HG03521 (cell line): ENCODE measurements around the gene KATNBL1.
A peak's percentile ranks its signal among the peaks of the same experiment; 100 is the strongest.

Source experiments
- ATAC-seq: cut with Tn5 transposase; IDR thresholded peaks from one replicate; pipeline ENCODE4 v1.9.1; 2021; ENCODE audit warnings: mild to moderate bottlenecking, moderate library complexity; ENCODE audit not compliant: unreplicated experiment

KATNBL1 gene

GRCh38 chr15:34209421-34210282 is at the start of gene KATNBL1:
Gene KATNBL1, minus strand, starts transcription at chr15:34210096. Its CDS starts 46,420 bp downstream, at chr15:34163676.
- peak; percentile 84 for ATAC-seq

- ATAC-seq = no peak
Measured at GRCh38 chr15:34259566-34259965, 49.7 kb upstream of the KATNBL1 start.

GRCh38 chr15:34258151-34258550 is 48.3 kb upstream of the KATNBL1 start:
- ATAC-seq = no peak

GRCh38 chr15:34252545-34252944 is 42.6 kb upstream of the KATNBL1 start:
- ATAC-seq = no peak

- no peak for ATAC-seq
Measured at GRCh38 chr15:34248190-34248589, 38.3 kb upstream of the KATNBL1 start.

GRCh38 chr15:34246276-34246976 is 36.5 kb upstream of the KATNBL1 start:
- no peak for ATAC-seq

- no peak for ATAC-seq
Measured at GRCh38 chr15:34243226-34243625, 33.3 kb upstream of the KATNBL1 start.

GRCh38 chr15:34242331-34242710 is 32.4 kb upstream of the KATNBL1 start:
- ATAC-seq = no peak

GRCh38 chr15:34241376-34242330 is 31.8 kb upstream of the KATNBL1 start:
- ATAC-seq = no peak

- ATAC-seq = no peak
Measured at GRCh38 chr15:34240537-34240936, 30.6 kb upstream of the KATNBL1 start.

- no peak for ATAC-seq
Measured at GRCh38 chr15:34239151-34239808, 29.4 kb upstream of the KATNBL1 start.

GRCh38 chr15:34233614-34234013 is 23.7 kb upstream of the KATNBL1 start:
- ATAC-seq = no peak

- ATAC-seq = no peak
Measured at GRCh38 chr15:34223904-34224596, 14.2 kb upstream of the KATNBL1 start.

GRCh38 chr15:34217587-34218225 is 7.8 kb upstream of the KATNBL1 start:
- no peak for ATAC-seq

GRCh38 chr15:34216527-34217270 is 6.8 kb upstream of the KATNBL1 start:
- no peak for ATAC-seq

- ATAC-seq = no peak
Measured at GRCh38 chr15:34214135-34214534, 4.2 kb upstream of the KATNBL1 start.

- no peak for ATAC-seq
Measured at GRCh38 chr15:34213690-34214089, 3.8 kb upstream of the KATNBL1 start.

- ATAC-seq = no peak
Measured at GRCh38 chr15:34206011-34206410, 3.9 kb downstream of the KATNBL1 start.

- ATAC-seq = no peak
Measured at GRCh38 chr15:34203936-34204335, 6.0 kb downstream of the KATNBL1 start.
